Stomach (tissue), 4 donors: ENCODE measurements around the gene LMNB1.

ENCODE experiments used
- POLR2A ChIP-seq, 4 donors: fragments of 450-650 bp; IDR thresholded peaks; one replicate each; pipeline ENCODE4 v1.6.1; 2016; ENCODE audit warnings: antibody characterized with exemption in 4 of 4, control low read depth in 2 of 4, mild to moderate bottlenecking in 1 of 4, moderate library complexity in 1 of 4
- POLR2AphosphoS5 ChIP-seq, 3 donors: sonication (generic); formaldehyde crosslinking; IDR thresholded peaks; one replicate each; pipeline ENCODE4 v1.6.1; 2016; ENCODE audit warnings: antibody characterized with exemption in 3 of 3
- TF ChIP-seq, protein P1 (sequence below), 7 experiments: fragments of 450-650 bp in 4 of 7; fragments of 200-600 bp in 3 of 7; sonication (generic) in 3 of 7; IDR thresholded peaks; one replicate each; pipeline ENCODE4 v1.5.1; 2016 to 2019; ENCODE audit warnings: antibody characterized with exemption in 7 of 7, control low read depth in 2 of 7, mild to moderate bottlenecking in 1 of 7

DNA sequence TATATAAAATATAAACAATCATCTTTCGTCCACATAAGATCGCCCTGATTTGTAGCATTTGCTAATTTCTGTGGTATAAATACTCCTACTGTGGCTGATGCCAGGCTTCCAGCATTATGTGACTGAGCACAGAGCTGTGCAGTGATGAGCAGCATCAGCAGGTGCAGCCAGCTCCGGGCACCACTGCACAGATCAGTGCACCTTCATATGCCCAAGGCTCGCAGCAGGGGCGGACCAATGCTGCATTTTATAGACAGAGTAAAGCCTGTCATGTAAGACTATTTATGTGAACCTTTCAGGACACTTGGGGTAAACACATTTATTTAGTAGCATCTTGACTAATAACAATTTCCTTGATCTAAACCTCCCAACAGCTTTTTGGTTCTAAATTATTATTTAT lies 53.1 kb downstream of the LMNB1 start:
- TF ChIP-seq, protein P1, sequence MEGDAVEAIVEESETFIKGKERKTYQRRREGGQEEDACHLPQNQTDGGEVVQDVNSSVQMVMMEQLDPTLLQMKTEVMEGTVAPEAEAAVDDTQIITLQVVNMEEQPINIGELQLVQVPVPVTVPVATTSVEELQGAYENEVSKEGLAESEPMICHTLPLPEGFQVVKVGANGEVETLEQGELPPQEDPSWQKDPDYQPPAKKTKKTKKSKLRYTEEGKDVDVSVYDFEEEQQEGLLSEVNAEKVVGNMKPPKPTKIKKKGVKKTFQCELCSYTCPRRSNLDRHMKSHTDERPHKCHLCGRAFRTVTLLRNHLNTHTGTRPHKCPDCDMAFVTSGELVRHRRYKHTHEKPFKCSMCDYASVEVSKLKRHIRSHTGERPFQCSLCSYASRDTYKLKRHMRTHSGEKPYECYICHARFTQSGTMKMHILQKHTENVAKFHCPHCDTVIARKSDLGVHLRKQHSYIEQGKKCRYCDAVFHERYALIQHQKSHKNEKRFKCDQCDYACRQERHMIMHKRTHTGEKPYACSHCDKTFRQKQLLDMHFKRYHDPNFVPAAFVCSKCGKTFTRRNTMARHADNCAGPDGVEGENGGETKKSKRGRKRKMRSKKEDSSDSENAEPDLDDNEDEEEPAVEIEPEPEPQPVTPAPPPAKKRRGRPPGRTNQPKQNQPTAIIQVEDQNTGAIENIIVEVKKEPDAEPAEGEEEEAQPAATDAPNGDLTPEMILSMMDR (IDR thresholded peaks at IDR 0.05) = no peak
- TF ChIP-seq POLR2A (IDR thresholded peaks at IDR 0.05) (no peak), POLR2AphosphoS5 (IDR thresholded peaks at IDR 0.05) (no peak)
